SK-N-SH (cell line): Measurements from ENCODE around the gene NOX3. TPM values are rescaled to one million over a fixed set of nuclear protein-coding genes. Genes with fewer than 3 reads are reported as not detected.

ENCODE experiments used
- CTCF ChIA-PET: fragments of 300-600, 350-600 bp; formaldehyde crosslinking; extraction: SDS; loops from one replicate; lab custom pipeline; 2021; lab: Yijun Ruan, JAX
- POLR2A ChIA-PET: fragments of 350-600 bp; sonication (Branson Sonifier 250); formaldehyde crosslinking; extraction: SDS; loops from one replicate; lab custom pipeline; 2020; ENCODE audit warnings: antibody characterized with exemption, inconsistent platforms; lab: Yijun Ruan, JAX
- DNase-seq: peaks from one replicate; pipeline ENCODE4 v3.0.0; 2012
- H2AFZ ChIP-seq: fragments of 200-600 bp; sonication (generic); 2 replicates; pipeline ENCODE4 v1.8.1; 2016; ENCODE audit warnings: antibody characterized with exemption, mild to moderate bottlenecking, low read depth
- H3F3A ChIP-seq: fragments of 200-600 bp; sonication (generic); replicated peaks from 2 replicates; pipeline ENCODE3; 2016; ENCODE audit warnings: antibody characterized with exemption, mild to moderate bottlenecking; ENCODE audit not compliant: insufficient read depth
- H3K27ac ChIP-seq, 2 experiments: fragments of 200-500 bp in 1 of 2; fragments of 200-600 bp in 1 of 2; sonication (Bioruptor generic) in 1 of 2; sonication (generic), shearing (Covaris generic) in 1 of 2; 2 replicates each; pipeline versions ENCODE4 v1.5.1 to v1.6.1; 2014 to 2016; ENCODE audit warnings: low read depth in 2 of 2, inconsistent platforms in 1 of 2, low read length in 1 of 2, mild to moderate bottlenecking in 1 of 2, mixed read lengths in 1 of 2
- H3K27me3 ChIP-seq: fragments of 200-600 bp; sonication (generic), shearing (Covaris generic); 2 replicates; pipeline ENCODE4 v1.6.1; 2016; ENCODE audit warnings: mixed run types; ENCODE audit not compliant: insufficient read depth
- H3K36me3 ChIP-seq, 2 experiments: fragments of 200-500 bp in 1 of 2; fragments of 200-600 bp in 1 of 2; sonication (Bioruptor generic) in 1 of 2; sonication (generic) in 1 of 2; replicated peaks in 1 of 2; 2 replicates each; pipeline versions ENCODE3 to v1.5.1; 2014 to 2016; ENCODE audit warnings: low read length in 1 of 2, mild to moderate bottlenecking in 1 of 2; ENCODE audit not compliant: insufficient read depth in 2 of 2, control insufficient read depth in 1 of 2
- H3K4me1 ChIP-seq, 2 experiments: fragments of 200-500 bp in 1 of 2; fragments of 200-600 bp in 1 of 2; sonication (Bioruptor generic) in 1 of 2; sonication (generic), shearing (Covaris generic) in 1 of 2; 2 replicates each; pipeline versions ENCODE4 v1.5.1 to v1.6.1; 2014 to 2016; ENCODE audit warnings: low read depth in 1 of 2, low read length in 1 of 2, mixed run types in 1 of 2; ENCODE audit not compliant: insufficient read depth in 2 of 2, control insufficient read depth in 1 of 2
- H3K4me2 ChIP-seq: fragments of 200-600 bp; sonication (generic), shearing (Covaris generic); 2 replicates; pipeline ENCODE4 v1.6.1; 2017; ENCODE audit warnings: mixed run types
- H3K4me3 ChIP-seq, 2 experiments: fragments of 200-500 bp in 1 of 2; fragments of 200-600 bp in 1 of 2; sonication (Bioruptor generic) in 1 of 2; sonication (generic), shearing (Covaris generic) in 1 of 2; 2 replicates each; pipeline versions ENCODE4 v1.5.1 to v1.8.1; 2014 to 2016; ENCODE audit warnings: low read depth in 2 of 2, inconsistent platforms in 1 of 2, low read length in 1 of 2, mild to moderate bottlenecking in 1 of 2, mixed read lengths in 1 of 2, moderate library complexity in 1 of 2
- H3K79me2 ChIP-seq: fragments of 200-600 bp; sonication (generic); 2 replicates; pipeline ENCODE4 v1.8.1; 2017; ENCODE audit warnings: mild to moderate bottlenecking; ENCODE audit not compliant: insufficient read depth
- H3K9ac ChIP-seq: fragments of 200-600 bp; sonication (generic); 2 replicates; pipeline ENCODE4 v1.6.1; 2017; ENCODE audit warnings: mixed run types
- H3K9me2 ChIP-seq: fragments of 200-600 bp; sonication (generic); 2 replicates; pipeline ENCODE4 v1.6.1; 2017; ENCODE audit warnings: mixed run types
- H3K9me3 ChIP-seq: fragments of 200-600 bp; sonication (generic); 2 replicates; pipeline ENCODE4 v1.6.1; 2017; ENCODE audit warnings: mixed run types, mild to moderate bottlenecking, moderate library complexity
- H4K20me1 ChIP-seq: fragments of 200-600 bp; sonication (generic); 2 replicates; pipeline ENCODE4 v1.6.1; 2017; ENCODE audit warnings: mild to moderate bottlenecking, mixed run types; ENCODE audit not compliant: insufficient read depth
- CTCF ChIP-seq: fragments of 200-600 bp; sonication (generic); IDR thresholded peaks from 2 replicates; pipeline ENCODE4 v1.6.1; 2017; ENCODE audit warnings: antibody characterized with exemption, mild to moderate bottlenecking, moderate library complexity
- EP300 ChIP-seq, 2 experiments: IDR thresholded peaks; 2 replicates each; pipeline versions ENCODE4 v1.4.0 to v1.6.1; 2012; ENCODE audit warnings: borderline replicate concordance in 1 of 2, low read depth in 1 of 2, low read length in 1 of 2
- FOSL2 ChIP-seq: IDR thresholded peaks from 2 replicates; pipeline ENCODE4 v1.4.0; 2012; ENCODE audit warnings: low read depth, mild to moderate bottlenecking, moderate library complexity, borderline replicate concordance
- GABPA ChIP-seq: IDR thresholded peaks from 2 replicates; pipeline ENCODE4 v1.4.0; 2012; ENCODE audit warnings: low read depth, mild to moderate bottlenecking
- GATA2 ChIP-seq: sonication (generic); formaldehyde crosslinking; IDR thresholded peaks from 2 replicates; pipeline ENCODE4 v1.5.0; 2020; ENCODE audit warnings: mild to moderate bottlenecking, missing genetic modification reagents
- IRF3 ChIP-seq: fragments of 150-350 bp; IDR thresholded peaks from 2 replicates; pipeline ENCODE4 v1.6.1; 2016; ENCODE audit warnings: mild to moderate bottlenecking, low read depth, low read length
- JUND ChIP-seq: IDR thresholded peaks from 2 replicates; pipeline ENCODE4 v1.4.0; 2012
- MEF2A ChIP-seq: IDR thresholded peaks from 2 replicates; pipeline ENCODE4 v1.4.0; 2012; ENCODE audit warnings: low read depth, borderline replicate concordance
- RCOR1 ChIP-seq: fragments of 150-350 bp; IDR thresholded peaks from 2 replicates; pipeline ENCODE4 v1.6.1; 2017; ENCODE audit warnings: antibody characterized with exemption, low read length
- REST ChIP-seq: IDR thresholded peaks from 2 replicates; pipeline ENCODE4 v1.6.1; 2012; ENCODE audit warnings: mild to moderate bottlenecking, low read depth, low read length, moderate library complexity
- SMC3 ChIP-seq: IDR thresholded peaks from 2 replicates; pipeline ENCODE4 v1.6.1; 2012; ENCODE audit warnings: low read depth, low read length, improper control_type of control experiment
- TCF12 ChIP-seq: IDR thresholded peaks from 2 replicates; pipeline ENCODE4 v1.4.0; 2012
- USF2 ChIP-seq: fragments of 150-350 bp; IDR thresholded peaks from 2 replicates; pipeline ENCODE4 v1.6.1; 2017; ENCODE audit warnings: antibody characterized with exemption, low read length, low read depth, borderline replicate concordance
- WGBS: methylation state at CpG from one replicate; pipeline ENCODE4 v1.1.6; 2017; ENCODE audit warnings: low lambda C conversion rate; 5-methylcytosine and 5-hydroxymethylcytosine counted together
- polyA plus RNA-seq, 3 experiments: library from polyadenylated mRNA; depleted of rRNA; stranded (reverse); fragments of >200 nt; gene quantifications; 2 replicates each; pipeline ENCODE4 v1.2.3, GENCODE V29; 2012

The NOX3 gene
- polyA plus RNA-seq, 1 of the 3 experiments (the other 2 are of a cell fraction), result 0.02 TPM

- H2AFZ ChIP-seq, result no peak overlapping the region
- CTCF ChIA-PET, result no interaction called here
These were observed 23.3 kb downstream of the NOX3 start for GRCh38 chr6:155432293-155432692.

GRCh38 chr6:155429321-155429893 is 26.2 kb downstream of the NOX3 start:
- Histone ChIP-seq H3K4me3 (no peak overlapping the region), H3K9ac (no peak overlapping the region), H3K36me3 (no peaks in the 10 kb centered on the region), H2AFZ (peak overlapping the region; percentile 56; the same call in 1 of the 2 replicates), H3F3A (peaks cover 3% of the 10 kb centered on the region), H4K20me1 (no peaks in the 10 kb centered on the region), H3K9me2 (no peaks in the 10 kb centered on the region), H3K27ac (no peak overlapping the region), H3K27me3 (no peaks in the 10 kb centered on the region), H3K4me1 (no peaks in the 10 kb centered on the region; a peak in 2 of 4 replicates), H3K9me3 (no peaks in the 10 kb centered on the region), H3K79me2 (no peaks in the 10 kb centered on the region), H3K4me2 (no peak overlapping the region)
- ChIA-PET POLR2A (no interaction called here), CTCF (interaction anchor here (1.1 kb wide), 1 partner anchor 101 kb away, joined by 3 read pairs; no protein-coding TSS in a partner anchor)
- DNase-seq, result no peak
- WGBS, result 83% methylated on average over 2 of the region's 2 CpGs
- no peak for TF ChIP-seq TCF12
- TF ChIP-seq USF2, result no peak
- TF ChIP-seq RCOR1, result no peak
- TF ChIP-seq EP300 (IDR thresholded peaks at IDR 0.05; ENCODE audit: borderline replicate concordance in 1 of 2, low read depth in 1 of 2, low read length in 1 of 2), result no peak

More at GRCh38 chr6:155432293-155432692, 23.3 kb downstream of the NOX3 start:
- Histone ChIP-seq H4K20me1 (no peaks in the 10 kb centered on the region), H3F3A (no peaks in the 10 kb centered on the region), H3K4me1 (peaks cover 4 to 14% of the 10 kb centered on the region in 2 experiments; a peak in 3 of 4 replicates), H3K79me2 (no peaks in the 10 kb centered on the region), H3K36me3 (no peaks in the 10 kb centered on the region), H3K9ac (no peak overlapping the region), H3K27ac (no peak overlapping the region; a peak in 1 of 4 replicates), H3K9me2 (no peaks in the 10 kb centered on the region), H3K4me3 (no peak overlapping the region), H3K27me3 (no peaks in the 10 kb centered on the region), H3K4me2 (no peak overlapping the region), H3K9me3 (no peaks in the 10 kb centered on the region)
- POLR2A ChIA-PET, result no interaction called here
- WGBS, result 59% methylated on average over 5 of the region's 5 CpGs
- no peak for DNase-seq
- TF ChIP-seq FOSL2, result peak; percentile 8; the same call in 1 of the 2 replicates
- TF ChIP-seq TCF12, result no peak
- TF ChIP-seq GATA2 (CRISPR knock-in tag), result no peak

GRCh38 chr6:155426408-155426945 is 29.2 kb downstream of the NOX3 start:
- Histone ChIP-seq H3K9me2 (no peaks in the 10 kb centered on the region), H4K20me1 (no peaks in the 10 kb centered on the region), H3K36me3 (no peaks in the 10 kb centered on the region), H3K4me2 (no peak overlapping the region), H3K27me3 (no peaks in the 10 kb centered on the region), H3F3A (peaks cover 3% of the 10 kb centered on the region), H2AFZ (no peak overlapping the region), H3K79me2 (no peaks in the 10 kb centered on the region), H3K9me3 (no peaks in the 10 kb centered on the region), H3K4me1 (no peaks in the 10 kb centered on the region; a peak in 2 of 4 replicates), H3K9ac (no peak overlapping the region), H3K27ac (no peak overlapping the region), H3K4me3 (no peak overlapping the region)
- ChIA-PET POLR2A (no interaction called here), CTCF (interaction anchor here (0.9 to 1.9 kb wide), 4 partner anchors 10 to 24 kb away, joined by 3 to 8 read pairs (median 4); no protein-coding TSS in a partner anchor)
- WGBS, result 91% methylated on average over 3 of the region's 3 CpGs
- no peak for DNase-seq
- no peak for TF ChIP-seq IRF3
- no peak for TF ChIP-seq REST
- TF ChIP-seq SMC3, result no peak
- TF ChIP-seq JUND, result no peak
- TF ChIP-seq CTCF, result no peak
- TF ChIP-seq MEF2A, result no peak
- no peak for TF ChIP-seq GABPA
